ENCODE data around the gene UBAP1. TPM values are rescaled to one million over a fixed set of nuclear protein-coding genes. Genes with fewer than 3 reads are reported as not detected.

UBAP1 gene
- polyA plus RNA-seq, 3 donors = 32.5 to 44.5 (median 39.2) TPM

DNA sequence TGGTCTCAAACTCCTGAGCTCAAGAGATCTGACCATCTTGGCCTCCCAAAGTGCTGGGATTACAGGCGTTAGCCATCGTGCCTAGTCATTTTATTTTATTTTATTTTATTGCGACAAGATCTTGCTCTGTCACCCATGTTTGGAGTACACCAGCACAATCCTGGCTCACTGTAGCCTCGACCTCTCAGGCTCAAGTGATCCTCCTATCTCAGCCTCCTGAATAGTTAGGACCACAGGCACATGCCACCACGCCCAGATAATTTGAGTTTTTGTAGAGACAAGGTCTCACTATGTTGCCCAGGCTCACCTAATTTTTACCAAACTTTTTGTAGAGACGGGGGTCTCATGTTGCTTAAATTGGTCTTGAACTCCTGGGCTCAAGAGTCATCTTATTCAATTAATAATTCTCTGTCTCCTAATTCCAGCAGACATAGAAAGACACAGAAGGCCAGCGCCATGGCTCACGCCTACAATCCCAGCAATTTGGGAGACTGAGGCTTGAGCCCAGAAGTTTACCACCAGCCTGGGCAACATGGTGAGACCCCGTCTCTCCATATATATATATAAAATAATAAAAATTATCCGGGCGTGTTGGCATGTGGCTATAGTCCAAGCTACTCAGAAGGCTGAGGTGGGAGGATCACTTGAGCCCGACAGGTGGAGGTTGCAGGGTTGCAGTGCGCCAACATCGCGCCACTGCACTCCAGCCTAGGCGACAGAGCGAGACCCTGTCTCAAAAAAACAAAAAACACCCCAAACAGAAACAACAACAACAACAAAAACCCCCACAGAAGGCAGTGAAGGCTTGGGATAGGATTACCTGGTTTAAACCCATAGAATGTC lies 1.0 kb upstream of the UBAP1 start:
- Histone ChIP-seq H3K4me2 (replicated peaks; ENCODE audit: extremely low read depth, low read length, poor library complexity, severe bottlenecking) (peak overlapping the region; percentile 92), H4K20me1 (ENCODE audit: insufficient read depth, low read length) (peaks cover 30% of the 10 kb centered on the region), H2AFZ (ENCODE audit: insufficient read depth, low read depth, low read length, poor library complexity, severe bottlenecking) (peak overlapping the region; percentile 87), H3K36me3 (replicated peaks in 1 of 2; ENCODE audit: control insufficient read depth in 1 of 2, insufficient read depth in 2 of 2, low read length in 2 of 2) (peaks cover 0 to 4% of the 10 kb centered on the region in 2 donors), H3K4me3 (replicated peaks in 1 of 3; ENCODE audit: low read depth in 2 of 3, low read length in 3 of 3) (peak overlapping the region; percentile 98 to 100 (median 99)), H3K9ac (ENCODE audit: insufficient read depth, low read length, poor library complexity, severe bottlenecking) (peak overlapping the region; percentile 83), H3K4me1 (ENCODE audit: control insufficient read depth in 1 of 2, insufficient read depth in 2 of 2, low read length in 2 of 2) (peaks cover 21 to 23% of the 10 kb centered on the region in 2 donors), H3K27ac (ENCODE audit: low read depth in 1 of 2, low read length in 2 of 2) (peak overlapping the region; percentile 95 to 97), H3K27me3 (ENCODE audit: control insufficient read depth in 2 of 2, insufficient read depth in 2 of 2, low read length in 2 of 2) (no peaks in the 10 kb centered on the region), H3K9me3 (replicated peaks in 1 of 2; ENCODE audit: control insufficient read depth in 1 of 2, insufficient read depth in 1 of 2, low read length in 2 of 2) (no peaks in the 10 kb centered on the region), H3K79me2 (ENCODE audit: insufficient read depth, low read length) (peaks cover 41% of the 10 kb centered on the region)
- Mint-ChIP-seq H3K36me3 (peaks cover 3 to 7% of the 10 kb centered on the region in 2 donors), H3K4me3 (peak overlapping the region; percentile 96 to 97), H3K27ac (peak overlapping the region; percentile 98 to 100 (median 99)), H3K9me3 (peaks cover 0 to 3% (median 0%) of the 10 kb centered on the region in 7 donors), H3K4me1 (peaks cover 9% of the 10 kb centered on the region), H3K27me3 (ENCODE audit: low read depth in 3 of 3) (peaks cover 0 to 10% (median 0%) of the 10 kb centered on the region in 3 donors)
- WGBS (ENCODE audit: insufficient coverage) = 97% methylated on average over 5 of the region's 17 CpGs
- TF ChIP-seq, protein P1, sequence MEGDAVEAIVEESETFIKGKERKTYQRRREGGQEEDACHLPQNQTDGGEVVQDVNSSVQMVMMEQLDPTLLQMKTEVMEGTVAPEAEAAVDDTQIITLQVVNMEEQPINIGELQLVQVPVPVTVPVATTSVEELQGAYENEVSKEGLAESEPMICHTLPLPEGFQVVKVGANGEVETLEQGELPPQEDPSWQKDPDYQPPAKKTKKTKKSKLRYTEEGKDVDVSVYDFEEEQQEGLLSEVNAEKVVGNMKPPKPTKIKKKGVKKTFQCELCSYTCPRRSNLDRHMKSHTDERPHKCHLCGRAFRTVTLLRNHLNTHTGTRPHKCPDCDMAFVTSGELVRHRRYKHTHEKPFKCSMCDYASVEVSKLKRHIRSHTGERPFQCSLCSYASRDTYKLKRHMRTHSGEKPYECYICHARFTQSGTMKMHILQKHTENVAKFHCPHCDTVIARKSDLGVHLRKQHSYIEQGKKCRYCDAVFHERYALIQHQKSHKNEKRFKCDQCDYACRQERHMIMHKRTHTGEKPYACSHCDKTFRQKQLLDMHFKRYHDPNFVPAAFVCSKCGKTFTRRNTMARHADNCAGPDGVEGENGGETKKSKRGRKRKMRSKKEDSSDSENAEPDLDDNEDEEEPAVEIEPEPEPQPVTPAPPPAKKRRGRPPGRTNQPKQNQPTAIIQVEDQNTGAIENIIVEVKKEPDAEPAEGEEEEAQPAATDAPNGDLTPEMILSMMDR (IDR thresholded peaks at IDR 0.05) = no peak
- intact Hi-C loops (cut with micrococcal nuclease) = loop anchor here in 1 of 2 donors (10.0 kb wide), 1 partner anchor 147 kb away; the partner anchor contains the start of genes KIF24 and NUDT2
- no peak for DNase-seq

DNA sequence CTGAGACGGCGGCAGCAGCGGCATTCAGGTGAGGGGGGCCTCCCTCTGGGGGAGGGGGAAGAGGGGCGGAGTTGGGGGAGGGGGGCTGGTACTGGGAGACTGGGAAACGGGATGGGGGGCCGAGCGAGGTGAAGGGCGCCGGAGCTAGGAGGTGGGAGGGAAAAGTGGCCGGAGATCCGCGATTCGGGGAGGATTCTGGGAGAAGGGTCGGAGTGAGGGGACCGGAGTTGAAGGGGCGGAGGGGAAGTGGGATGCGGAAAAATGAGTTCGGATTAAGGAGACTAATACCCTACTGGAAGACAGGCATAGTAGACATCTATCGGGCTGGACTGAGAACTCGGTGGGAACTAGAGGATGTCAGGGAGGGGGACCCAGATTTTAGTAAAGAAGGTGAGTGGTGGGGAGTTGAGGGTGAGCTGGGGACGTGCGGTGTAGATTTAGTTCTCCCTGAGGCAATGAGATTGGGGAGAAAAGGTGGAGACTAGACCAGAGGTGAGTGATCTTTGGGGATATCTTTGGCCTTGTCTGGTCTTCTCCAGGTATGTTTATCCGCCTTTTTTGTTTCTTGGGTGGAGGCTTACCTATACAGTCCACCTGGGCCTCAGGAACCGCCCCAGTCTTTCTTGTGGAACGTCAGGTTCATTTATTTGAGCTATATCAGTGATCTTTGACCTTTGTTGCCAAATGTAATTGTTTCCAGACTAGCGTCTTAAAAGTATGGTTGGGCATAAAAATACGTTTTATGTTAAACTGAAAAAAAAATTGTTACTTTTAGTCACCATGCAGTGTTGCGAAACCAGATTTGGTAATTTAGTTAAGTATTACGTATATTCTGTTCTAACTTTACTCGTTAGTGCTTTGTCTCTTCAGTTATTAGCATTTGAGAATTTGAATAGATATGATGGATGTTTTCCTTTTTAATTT lies 632 bp downstream of the UBAP1 start:
- H2AFZ ChIP-seq (ENCODE audit: insufficient read depth, low read depth, low read length, poor library complexity, severe bottlenecking) = no peak overlapping the region
- WGBS (ENCODE audit: insufficient coverage) = 0% methylated on average over 25 of the region's 30 CpGs
- peak overlapping the region; percentile 92 for H3K4me2 ChIP-seq (replicated peaks; ENCODE audit: extremely low read depth, low read length, poor library complexity, severe bottlenecking)
- H3K4me1 ChIP-seq (ENCODE audit: control insufficient read depth in 1 of 2, insufficient read depth in 2 of 2, low read length in 2 of 2) = peaks cover 21 to 23% of the 10 kb centered on the region in 2 donors
- no peaks in the 10 kb centered on the region for H3K27me3 ChIP-seq (ENCODE audit: control insufficient read depth in 2 of 2, insufficient read depth in 2 of 2, low read length in 2 of 2)
- H3K36me3 Mint-ChIP-seq = peaks cover 8 to 17% of the 10 kb centered on the region in 2 donors
- H3K4me1 Mint-ChIP-seq = peaks cover 9% of the 10 kb centered on the region
- H3K4me3 ChIP-seq (replicated peaks in 1 of 3; ENCODE audit: low read depth in 2 of 3, low read length in 3 of 3) = peak overlapping the region; percentile 98 to 100 (median 99)
- peaks cover 0 to 3% (median 0%) of the 10 kb centered on the region in 7 donors for H3K9me3 Mint-ChIP-seq
- intact Hi-C loops (cut with micrococcal nuclease) = loop anchor here in 1 of 2 donors (10.0 kb wide), 1 partner anchor 145 kb away; the partner anchor contains the start of genes KIF24 and NUDT2
- H3K36me3 ChIP-seq (replicated peaks in 1 of 2; ENCODE audit: control insufficient read depth in 1 of 2, insufficient read depth in 2 of 2, low read length in 2 of 2) = peaks cover 4 to 11% of the 10 kb centered on the region in 2 donors
- peaks cover 0 to 10% (median 0%) of the 10 kb centered on the region in 3 donors for H3K27me3 Mint-ChIP-seq (ENCODE audit: low read depth in 3 of 3)
- peaks cover 44% of the 10 kb centered on the region for H4K20me1 ChIP-seq (ENCODE audit: insufficient read depth, low read length)
- peak overlapping the region; percentile 98 to 100 (median 99) for H3K27ac Mint-ChIP-seq
- peak; percentile 71 to 91 (median 82) for DNase-seq
- TF ChIP-seq, protein P1 (IDR thresholded peaks at IDR 0.05) = no peak
- peak overlapping the region; percentile 95 to 97 for H3K27ac ChIP-seq (ENCODE audit: low read depth in 1 of 2, low read length in 2 of 2)
- no peaks in the 10 kb centered on the region for H3K9me3 ChIP-seq (replicated peaks in 1 of 2; ENCODE audit: control insufficient read depth in 1 of 2, insufficient read depth in 1 of 2, low read length in 2 of 2)
- H3K4me3 Mint-ChIP-seq = peak overlapping the region; percentile 96 to 97
- peaks cover 55% of the 10 kb centered on the region for H3K79me2 ChIP-seq (ENCODE audit: insufficient read depth, low read length)
- peak overlapping the region; percentile 83 for H3K9ac ChIP-seq (ENCODE audit: insufficient read depth, low read length, poor library complexity, severe bottlenecking)

Data from CD14-positive monocyte (primary cell).